GM23338 (cell line): ENCODE results near the gene ACYP2. TPM values are rescaled to one million over a fixed set of nuclear protein-coding genes. Genes with fewer than 3 reads are reported as not detected.

Experiments used
- ATAC-seq: fragments of 200-7000 bp; cut with Tn5 transposase; 3 replicates; pipeline ENCODE4 v1.9.1; 2020
- DNase-seq: peaks from one replicate; pipeline ENCODE4 v3.0.0-alpha.2; 2015; ENCODE audit warnings: low spot score
- H2AFZ ChIP-seq: fragments of 200-600 bp; sonication (generic); 2 replicates; pipeline ENCODE4 v1.8.0; 2016; ENCODE audit warnings: antibody characterized with exemption, mild to moderate bottlenecking, moderate library complexity
- H3F3A ChIP-seq: fragments of 200-600 bp; sonication (generic); replicated peaks from 2 replicates; pipeline ENCODE4 v1.8.0; 2017; ENCODE audit warnings: antibody characterized with exemption, mixed run types, low read depth
- H3K27ac ChIP-seq: fragments of 200-600 bp; sonication (generic); 2 replicates; pipeline ENCODE4 v1.6.1; 2016; ENCODE audit warnings: low read depth
- H3K27me3 ChIP-seq: fragments of 200-600 bp; sonication (generic); 2 replicates; pipeline ENCODE4 v1.8.0; 2016; ENCODE audit warnings: mild to moderate bottlenecking, mixed run types, moderate library complexity; ENCODE audit not compliant: insufficient read depth
- H3K36me3 ChIP-seq: fragments of 200-600 bp; sonication (generic); 2 replicates; pipeline ENCODE4 v1.8.0; 2016; ENCODE audit warnings: mild to moderate bottlenecking; ENCODE audit not compliant: insufficient read depth
- H3K4me1 ChIP-seq: fragments of 200-600 bp; sonication (generic); 2 replicates; pipeline ENCODE4 v1.8.0; 2016; ENCODE audit warnings: mild to moderate bottlenecking, moderate library complexity; ENCODE audit not compliant: insufficient read depth
- H3K4me2 ChIP-seq: fragments of 200-600 bp; sonication (generic); 2 replicates; pipeline ENCODE4 v1.7.1; 2017; ENCODE audit warnings: mixed run types
- H3K4me3 ChIP-seq: fragments of 200-600 bp; sonication (generic); 2 replicates; pipeline ENCODE4 v1.6.1; 2016; ENCODE audit warnings: mixed run types
- H3K79me2 ChIP-seq: fragments of 200-600 bp; sonication (generic); replicated peaks from 2 replicates; pipeline ENCODE4 v1.8.0; 2017; ENCODE audit warnings: mild to moderate bottlenecking; ENCODE audit not compliant: insufficient read depth
- H3K9me2 ChIP-seq: fragments of 200-600 bp; sonication (generic); 2 replicates; pipeline ENCODE4 v1.8.0; 2017; ENCODE audit not compliant: insufficient read depth
- H4K20me1 ChIP-seq: fragments of 200-600 bp; sonication (generic); replicated peaks from 2 replicates; pipeline ENCODE4 v1.8.0; 2017; ENCODE audit warnings: mild to moderate bottlenecking; ENCODE audit not compliant: insufficient read depth
- H3K27ac Mint-ChIP-seq: 2 replicates; pipeline ENCODE4 v1.8.0; 2020; ENCODE audit warnings: inconsistent platforms, mild to moderate bottlenecking, moderate library complexity, mixed read lengths
- H3K27me3 Mint-ChIP-seq: 3 replicates; pipeline ENCODE4 v1.8.0; 2022; ENCODE audit warnings: low read depth, mild to moderate bottlenecking, moderate library complexity, mixed read lengths, inconsistent platforms; ENCODE audit not compliant: insufficient read depth, poor library complexity
- H3K36me3 Mint-ChIP-seq: 3 replicates; pipeline ENCODE4 v1.8.0; 2021; ENCODE audit warnings: low read depth, mild to moderate bottlenecking, inconsistent platforms, moderate library complexity, mixed read lengths
- H3K4me1 Mint-ChIP-seq: 3 replicates; pipeline ENCODE4 v1.8.0; 2020; ENCODE audit warnings: mild to moderate bottlenecking, inconsistent platforms, mixed read lengths
- H3K4me3 Mint-ChIP-seq: 3 replicates; pipeline ENCODE4 v1.8.0; 2021; ENCODE audit warnings: moderate library complexity, mild to moderate bottlenecking, inconsistent platforms, mixed read lengths
- H3K9me3 Mint-ChIP-seq: 3 replicates; pipeline ENCODE4 v1.8.0; 2020; ENCODE audit warnings: moderate library complexity, mild to moderate bottlenecking, inconsistent platforms, mixed read lengths
- CREB1 ChIP-seq: fragments of 250-450 bp; sonication (Bioruptor Pico); IDR thresholded peaks from 2 replicates; pipeline ENCODE4 v1.5.0; 2020; ENCODE audit warnings: low read depth, mild to moderate bottlenecking, moderate library complexity
- ETS1 ChIP-seq: IDR thresholded peaks from 2 replicates; pipeline ENCODE4 v1.6.1; 2016; ENCODE audit warnings: antibody characterized with exemption
- EZH2 ChIP-seq: fragments of 200-600 bp; sonication (generic); IDR thresholded peaks from one replicate; pipeline ENCODE4 v1.8.0; 2017; ENCODE audit warnings: antibody characterized with exemption, mild to moderate bottlenecking, low read depth; ENCODE audit not compliant: unreplicated experiment
- EZH2phosphoT487 ChIP-seq: fragments of 200-600 bp; sonication (generic); IDR thresholded peaks from one replicate; pipeline ENCODE4 v1.8.1; 2018; ENCODE audit warnings: antibody characterized with exemption; ENCODE audit not compliant: unreplicated experiment
- JUNB ChIP-seq: IDR thresholded peaks from one replicate; pipeline ENCODE4 v1.6.1; 2016; ENCODE audit warnings: antibody characterized with exemption; ENCODE audit not compliant: unreplicated experiment
- NANOG ChIP-seq: IDR thresholded peaks from 2 replicates; pipeline ENCODE4 v1.6.1; 2016; ENCODE audit warnings: antibody characterized with exemption, borderline replicate concordance
- POLR2AphosphoS5 ChIP-seq: IDR thresholded peaks from 2 replicates; pipeline ENCODE4 v1.6.1; 2016; ENCODE audit warnings: antibody characterized with exemption, low read depth
- STAT1 ChIP-seq: IDR thresholded peaks from one replicate; pipeline ENCODE4 v1.6.1; 2016; ENCODE audit warnings: antibody characterized with exemption; ENCODE audit not compliant: unreplicated experiment
- ZNF331 ChIP-seq: fragments of 250-450 bp; sonication (Bioruptor Pico); IDR thresholded peaks from 2 replicates; pipeline ENCODE4 v1.5.0; 2020; ENCODE audit warnings: low read depth, mild to moderate bottlenecking, moderate library complexity
- ZNF462 ChIP-seq: fragments of 250-450 bp; sonication (Bioruptor Pico); IDR thresholded peaks from 2 replicates; pipeline ENCODE4 v1.5.0; 2020; ENCODE audit warnings: mild to moderate bottlenecking, moderate library complexity
- polyA plus RNA-seq: library from polyadenylated mRNA; unstranded; fragments of >200 nt; fragmentation: Nextera tagmentation; extraction: Ambion mirVana; gene quantifications from 2 replicates; pipeline ENCODE4 v1.2.1, GENCODE V29; 2016
- total RNA-seq: library from RNA; depleted of rRNA; stranded (reverse); fragments of >200 nt; shearing (Covaris generic); gene quantifications from 2 replicates; pipeline ENCODE4 v1.2.3, GENCODE V29; 2014
- TF ChIP-seq, protein P1 (sequence below): IDR thresholded peaks from one replicate; pipeline ENCODE4 v1.6.1; 2018; ENCODE audit warnings: antibody characterized with exemption; ENCODE audit not compliant: unreplicated experiment

The ACYP2 gene
- total and polyA plus RNA-seq, 2 experiments from 2014 or later: 2.3 to 15.5 TPM

DNA sequence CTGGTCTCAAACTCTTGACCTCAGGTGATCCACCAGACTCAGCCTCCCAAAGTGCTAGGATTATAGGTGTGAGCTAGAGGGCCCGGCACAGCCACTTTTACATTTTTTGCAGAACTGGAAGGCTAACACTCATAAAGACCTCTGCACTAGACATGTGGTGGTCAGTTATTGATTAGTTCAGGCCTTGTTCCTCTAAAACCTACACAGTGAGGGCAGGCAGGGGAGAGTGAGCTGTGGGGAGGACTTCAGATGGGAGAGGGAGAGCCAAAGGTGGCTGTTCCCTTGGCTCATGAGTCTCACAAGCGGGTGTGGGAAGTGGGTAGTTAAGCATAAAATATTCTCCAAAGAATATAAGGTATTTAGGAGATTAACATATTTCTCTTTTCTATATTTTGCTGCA lies 29.3 kb upstream of the ACYP2 start:
- no peaks in the 10 kb centered on the region for H3K27me3 ChIP-seq
- H3K27ac Mint-ChIP-seq: no peak overlapping the region
- no peak for DNase-seq
- H3K79me2 ChIP-seq: no peaks in the 10 kb centered on the region
- no peaks in the 10 kb centered on the region for H3F3A ChIP-seq
- no peaks in the 10 kb centered on the region for H3K9me3 Mint-ChIP-seq
- H3K36me3 ChIP-seq: no peaks in the 10 kb centered on the region
- H3K27me3 Mint-ChIP-seq: peaks cover 4% of the 10 kb centered on the region
- H3K36me3 Mint-ChIP-seq: no peaks in the 10 kb centered on the region
- H3K4me1 ChIP-seq: peaks cover 5% of the 10 kb centered on the region; the same call in 1 of the 2 replicates
- H3K4me1 Mint-ChIP-seq: peaks cover 4% of the 10 kb centered on the region; the same call in 2 of the 3 replicates
- no peak for TF ChIP-seq NANOG
- TF ChIP-seq CREB1 (CRISPR knock-in tag): no peak
- TF ChIP-seq EZH2: no peak
- no peak for TF ChIP-seq POLR2AphosphoS5
- TF ChIP-seq, protein P1, sequence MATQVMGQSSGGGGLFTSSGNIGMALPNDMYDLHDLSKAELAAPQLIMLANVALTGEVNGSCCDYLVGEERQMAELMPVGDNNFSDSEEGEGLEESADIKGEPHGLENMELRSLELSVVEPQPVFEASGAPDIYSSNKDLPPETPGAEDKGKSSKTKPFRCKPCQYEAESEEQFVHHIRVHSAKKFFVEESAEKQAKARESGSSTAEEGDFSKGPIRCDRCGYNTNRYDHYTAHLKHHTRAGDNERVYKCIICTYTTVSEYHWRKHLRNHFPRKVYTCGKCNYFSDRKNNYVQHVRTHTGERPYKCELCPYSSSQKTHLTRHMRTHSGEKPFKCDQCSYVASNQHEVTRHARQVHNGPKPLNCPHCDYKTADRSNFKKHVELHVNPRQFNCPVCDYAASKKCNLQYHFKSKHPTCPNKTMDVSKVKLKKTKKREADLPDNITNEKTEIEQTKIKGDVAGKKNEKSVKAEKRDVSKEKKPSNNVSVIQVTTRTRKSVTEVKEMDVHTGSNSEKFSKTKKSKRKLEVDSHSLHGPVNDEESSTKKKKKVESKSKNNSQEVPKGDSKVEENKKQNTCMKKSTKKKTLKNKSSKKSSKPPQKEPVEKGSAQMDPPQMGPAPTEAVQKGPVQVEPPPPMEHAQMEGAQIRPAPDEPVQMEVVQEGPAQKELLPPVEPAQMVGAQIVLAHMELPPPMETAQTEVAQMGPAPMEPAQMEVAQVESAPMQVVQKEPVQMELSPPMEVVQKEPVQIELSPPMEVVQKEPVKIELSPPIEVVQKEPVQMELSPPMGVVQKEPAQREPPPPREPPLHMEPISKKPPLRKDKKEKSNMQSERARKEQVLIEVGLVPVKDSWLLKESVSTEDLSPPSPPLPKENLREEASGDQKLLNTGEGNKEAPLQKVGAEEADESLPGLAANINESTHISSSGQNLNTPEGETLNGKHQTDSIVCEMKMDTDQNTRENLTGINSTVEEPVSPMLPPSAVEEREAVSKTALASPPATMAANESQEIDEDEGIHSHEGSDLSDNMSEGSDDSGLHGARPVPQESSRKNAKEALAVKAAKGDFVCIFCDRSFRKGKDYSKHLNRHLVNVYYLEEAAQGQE: no peak
- no peak for TF ChIP-seq EZH2phosphoT487
- no peak for TF ChIP-seq ZNF462 (CRISPR knock-in tag)
- no peak for TF ChIP-seq STAT1
- no peak for TF ChIP-seq ETS1
- TF ChIP-seq JUNB: no peak
- TF ChIP-seq ZNF331 (CRISPR knock-in tag): no peak
- H3K4me3 Mint-ChIP-seq: no peak overlapping the region
- no peaks in the 10 kb centered on the region for H3K9me2 ChIP-seq
- no peak overlapping the region for H3K4me2 ChIP-seq
- H4K20me1 ChIP-seq: no peaks in the 10 kb centered on the region
- no peak overlapping the region for H3K4me3 ChIP-seq
- no peak for ATAC-seq
- no peak overlapping the region for H2AFZ ChIP-seq
- no peak overlapping the region for H3K27ac ChIP-seq
